ENCODE measurements around the gene MCAM. TPM values are rescaled to one million over a fixed set of nuclear protein-coding genes. Genes with fewer than 3 reads are reported as not detected.

MCAM gene
- total RNA-seq, 1 donor from 2014 or later: 2.5 TPM

DNA sequence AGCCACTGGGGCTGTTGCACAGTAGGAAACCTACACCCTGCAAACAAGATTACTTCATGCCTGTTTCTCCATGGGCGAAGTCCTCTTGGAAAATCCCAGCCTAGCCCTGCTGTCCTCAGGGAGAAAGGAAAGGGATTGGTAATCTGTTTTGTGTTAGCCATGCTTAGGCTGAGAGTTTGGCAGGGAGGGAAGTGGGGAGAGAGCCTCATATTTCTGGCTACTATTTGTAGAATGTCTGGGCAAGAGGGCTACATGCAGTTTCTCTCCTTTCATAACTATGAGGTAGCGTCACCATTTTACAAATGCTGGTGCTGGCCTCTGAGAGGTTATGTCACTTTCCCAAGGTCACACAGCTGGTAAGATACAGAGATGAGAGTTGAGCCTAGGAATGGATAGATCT, 30.3 kb upstream of the MCAM start:
- intact Hi-C loops (cut with micrococcal nuclease): no loop called here

GRCh38 chr11:119346605-119347004, 29.7 kb upstream of the MCAM start, which contains the start of gene MFRP:
Gene MFRP (minus strand): TSS chr11:119346705. CDS start chr11:119346513, 192 bp downstream.
- intact Hi-C loops (cut with micrococcal nuclease): no loop called here

- intact Hi-C loops (cut with micrococcal nuclease): no loop called here
These were observed 28.8 kb upstream of the MCAM start for GRCh38 chr11:119345685-119346084.

DNA sequence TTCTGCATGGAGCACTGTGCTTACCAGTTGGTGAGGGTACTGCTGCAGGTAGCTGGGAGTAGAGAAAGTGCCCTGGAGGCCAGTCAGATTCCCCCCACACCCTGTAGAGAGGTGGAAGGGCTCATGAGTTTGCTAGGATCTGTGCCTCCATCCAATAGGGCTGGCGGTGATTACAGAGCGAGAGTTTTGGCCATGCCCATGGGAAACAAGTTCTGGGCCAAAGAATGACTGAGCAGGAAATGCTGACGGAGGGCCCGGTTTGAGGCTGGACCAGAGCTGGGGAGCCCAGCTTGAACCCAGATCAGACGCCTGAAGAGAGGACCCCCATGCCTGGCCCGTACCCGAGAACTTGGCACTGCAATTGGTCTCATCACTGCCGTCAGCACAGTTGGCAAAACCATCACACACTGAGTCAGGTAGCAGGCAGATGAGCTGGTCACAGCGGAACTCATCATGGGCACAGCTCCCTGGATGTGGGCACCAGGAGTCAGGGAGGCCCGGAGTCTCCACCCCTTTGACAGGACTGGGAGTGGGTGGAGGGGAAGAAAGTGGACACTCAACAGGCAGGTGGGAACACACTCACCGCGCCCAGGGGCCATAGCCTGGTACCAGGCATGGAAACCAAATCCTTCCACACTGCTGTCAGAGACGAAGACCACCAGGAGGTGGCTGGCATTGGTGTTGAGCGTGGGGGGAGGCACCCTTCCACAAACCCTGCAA, 27.5 kb upstream of the MCAM start:
- intact Hi-C loops (cut with micrococcal nuclease): no loop called here

GRCh38 chr11:119343726-119344125, 26.8 kb upstream of the MCAM start:
- intact Hi-C loops (cut with micrococcal nuclease): no loop called here

DNA sequence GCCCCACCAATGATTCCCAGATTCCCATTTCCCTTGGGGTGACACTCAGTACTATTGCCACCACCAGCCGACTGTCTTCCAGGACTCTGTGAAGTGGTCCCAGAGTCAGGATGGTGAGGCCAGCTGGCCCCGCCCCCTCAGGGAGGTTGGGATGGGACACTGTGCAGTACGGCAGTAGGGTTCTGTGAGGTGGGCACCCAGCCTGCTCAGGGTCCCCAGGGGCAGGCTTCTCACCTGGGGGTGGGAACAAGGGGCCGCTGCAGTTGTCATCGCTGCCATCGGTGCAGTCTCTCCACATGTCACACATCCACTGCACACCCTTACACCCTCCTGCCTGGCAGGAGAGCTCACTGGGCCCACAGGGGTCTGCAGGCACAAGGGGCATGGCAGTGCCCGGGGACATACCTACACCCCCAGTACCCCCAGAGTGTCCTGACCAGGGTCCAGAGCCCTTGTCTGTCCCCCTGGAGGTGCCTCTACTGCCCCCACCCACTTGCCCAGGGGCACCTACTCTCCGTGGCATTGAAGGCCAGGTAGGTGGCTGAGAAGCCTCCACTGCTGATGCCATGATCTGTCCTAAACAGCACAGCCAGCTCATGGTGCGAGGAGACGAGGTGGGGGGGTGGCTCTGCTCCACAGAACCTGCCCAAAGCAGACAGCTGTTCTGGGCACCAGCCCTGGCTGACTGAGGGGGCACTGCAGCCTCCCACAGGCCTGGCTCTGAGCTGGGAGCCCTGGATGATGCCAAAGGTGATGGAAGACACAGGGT, 25.6 kb upstream of the MCAM start:
- intact Hi-C loops (cut with micrococcal nuclease): no loop called here

DNA sequence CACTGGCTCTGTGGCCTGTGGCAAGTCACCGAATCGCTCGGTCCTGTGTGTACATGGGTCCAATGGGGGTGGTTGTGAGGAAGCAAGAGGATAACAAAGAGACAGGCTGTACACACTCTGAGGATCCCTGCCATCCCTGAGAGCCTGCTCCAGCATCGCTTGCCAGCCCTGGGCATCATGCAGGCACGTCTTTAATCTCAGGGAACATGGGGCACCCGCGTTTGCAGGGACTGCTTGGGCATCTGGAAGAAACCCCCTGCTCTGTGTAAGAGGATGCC, 25.0 kb upstream of the MCAM start:
- intact Hi-C loops (cut with micrococcal nuclease): no loop called here

GRCh38 chr11:119341222-119342022, 24.5 kb upstream of the MCAM start:
- intact Hi-C loops (cut with micrococcal nuclease): no loop called here

DNA sequence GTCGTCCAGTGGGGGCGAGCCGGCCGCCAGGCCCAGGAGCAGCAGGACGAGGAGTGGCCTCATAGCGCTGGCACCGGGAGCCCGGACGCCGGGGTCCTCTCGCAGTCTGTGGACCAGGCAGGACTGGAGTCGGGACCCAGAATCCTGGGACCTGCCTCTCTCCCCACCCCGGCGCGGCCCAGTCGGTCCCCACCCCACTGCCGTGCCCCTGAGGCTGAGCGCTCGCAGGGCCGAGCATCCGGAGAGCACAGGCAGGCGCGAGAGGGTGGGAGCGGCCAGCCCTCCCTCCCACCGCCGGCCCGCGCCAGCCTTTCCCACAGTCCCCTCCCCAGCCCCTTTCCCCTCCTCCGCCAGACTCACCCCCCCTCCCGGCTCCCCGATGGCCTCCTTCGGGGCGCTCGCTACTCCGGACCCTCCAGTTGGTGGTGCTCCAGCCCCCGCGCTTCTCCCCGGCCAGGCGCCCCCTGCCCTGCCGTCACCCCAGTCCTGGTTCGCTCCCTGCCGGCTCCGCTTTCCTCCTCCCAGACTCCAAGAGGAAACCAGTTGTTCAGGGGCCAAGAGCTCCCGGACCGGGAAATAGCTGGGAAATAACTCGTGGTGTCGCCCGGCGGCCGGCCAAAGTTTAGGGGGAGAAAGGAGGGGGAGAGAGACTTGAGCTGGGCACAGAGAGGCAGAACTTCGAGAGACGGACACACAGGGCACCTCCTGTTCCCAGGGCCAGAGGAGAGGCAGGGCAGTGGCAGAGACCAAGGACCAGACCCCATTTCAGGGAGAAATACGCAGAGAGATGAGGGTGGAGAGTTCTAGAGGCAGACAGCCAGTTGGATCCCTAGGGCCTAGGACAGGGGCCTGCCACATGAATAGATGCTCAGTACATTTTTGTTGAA, 23.6 kb upstream of the MCAM start, which contains the start of gene C1QTNF5:
Gene C1QTNF5 (minus strand): TSS at position 549 of the 887 bp plus-strand sequence. CDS start 486 bp downstream, at position 63.
- intact Hi-C loops (cut with micrococcal nuclease): no loop called here

DNA sequence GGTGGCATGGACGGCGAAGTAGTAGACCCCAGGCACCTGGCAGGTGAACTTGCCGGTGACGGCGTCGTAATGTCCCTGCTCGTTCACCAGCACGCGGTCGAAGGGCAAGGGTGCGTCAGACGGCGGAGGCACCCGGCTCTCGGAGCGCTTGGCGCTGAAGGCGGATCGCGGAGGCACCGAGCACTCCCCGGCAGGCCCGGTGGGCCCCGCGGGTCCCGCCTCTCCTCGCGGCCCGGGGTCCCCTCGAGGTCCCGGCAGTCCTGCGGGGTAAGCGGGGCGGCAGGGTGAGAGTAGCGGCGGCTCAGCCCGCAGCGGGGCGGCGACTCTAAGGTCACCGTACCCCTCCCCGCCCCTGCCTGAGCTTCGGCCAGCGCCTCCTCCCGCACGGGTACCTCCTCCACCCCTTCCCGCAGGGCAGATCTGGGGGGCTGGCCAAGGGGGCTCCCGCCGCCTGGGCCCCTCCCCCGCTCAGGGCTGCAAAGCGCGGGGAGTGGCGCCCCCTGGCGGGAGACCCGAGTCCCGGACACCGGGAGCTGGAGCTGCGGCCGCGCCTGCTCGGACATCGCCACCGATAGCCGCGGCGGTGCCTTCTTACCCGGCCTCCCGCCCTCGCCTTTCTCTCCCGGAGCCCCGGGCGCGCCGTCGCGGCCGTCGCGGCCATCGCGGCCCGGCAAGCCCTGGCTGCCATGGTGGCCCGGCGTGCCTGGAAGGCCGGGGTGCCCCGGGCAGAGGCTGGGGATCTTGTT, 22.8 kb upstream of the MCAM start:
- intact Hi-C loops (cut with micrococcal nuclease): loop anchor here (2.0 kb wide), 1 partner anchor 23 kb away; no protein-coding TSS in a partner anchor

- intact Hi-C loops (cut with micrococcal nuclease): loop anchor here (2.0 kb wide), 1 partner anchor 24 kb away; no protein-coding TSS in a partner anchor
These were observed 22.1 kb upstream of the MCAM start for GRCh38 chr11:119338965-119339588.

GRCh38 chr11:119338318-119338890, 21.5 kb upstream of the MCAM start:
- intact Hi-C loops (cut with micrococcal nuclease): loop anchor here (2.0 kb wide), 1 partner anchor 24 kb away; no protein-coding TSS in a partner anchor

- intact Hi-C loops (cut with micrococcal nuclease): loop anchor here (2.0 kb wide), 1 partner anchor 25 kb away; no protein-coding TSS in a partner anchor
These were observed 20.8 kb upstream of the MCAM start for GRCh38 chr11:119337581-119338317.

DNA sequence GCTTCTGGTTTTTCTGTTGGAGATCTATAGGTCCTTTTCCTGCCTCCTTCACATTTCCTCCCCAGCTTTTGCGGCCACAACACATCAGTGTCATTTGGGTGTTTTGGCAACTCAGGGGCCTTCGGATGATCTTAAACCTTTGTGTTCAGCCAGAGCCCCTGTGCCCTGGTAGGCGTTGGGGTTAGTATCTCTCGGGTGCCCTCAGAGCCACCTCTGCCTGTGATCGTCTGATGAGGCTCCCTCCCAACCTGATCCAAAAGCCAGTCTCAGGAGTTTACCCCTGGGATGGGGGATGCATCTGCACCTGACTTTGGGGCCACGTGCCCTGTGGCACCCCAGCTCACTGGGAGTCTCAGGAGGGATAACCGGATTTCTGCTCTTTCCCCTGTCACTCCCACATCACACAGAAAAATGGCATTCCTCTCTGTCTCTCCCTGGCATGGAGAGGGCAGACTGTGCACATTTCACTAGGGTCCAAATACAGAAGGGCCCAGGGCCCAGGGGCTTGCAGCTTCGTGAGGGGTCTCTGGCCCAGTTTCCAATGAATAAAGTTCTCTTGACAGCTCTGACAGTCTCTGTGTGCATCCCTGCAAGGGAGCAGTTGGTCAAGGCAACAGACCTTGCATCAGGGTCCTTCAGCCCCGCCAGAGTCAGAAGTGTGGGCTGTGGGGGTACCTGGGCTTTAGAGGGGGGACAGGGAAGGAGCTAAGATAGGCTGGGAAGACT, 20.0 kb upstream of the MCAM start:
- intact Hi-C loops (cut with micrococcal nuclease): no loop called here

- intact Hi-C loops (cut with micrococcal nuclease): no loop called here
These were observed 19.0 kb upstream of the MCAM start for GRCh38 chr11:119335655-119336543.

GRCh38 chr11:119335091-119335654, 18.2 kb upstream of the MCAM start:
- intact Hi-C loops (cut with micrococcal nuclease): no loop called here
